GM12873 (cell line): ENCODE measurements around the gene ST3GAL4.

Experiments
- CTCF ChIP-seq: IDR thresholded peaks from 2 replicates; pipeline ENCODE4 v1.5.1; 2012; ENCODE audit warnings: low read depth, mild to moderate bottlenecking, moderate library complexity, low read length, control low read depth; ENCODE audit not compliant: insufficient read depth; ENCODE audit errors: missing control alignments

The ST3GAL4 gene

DNA sequence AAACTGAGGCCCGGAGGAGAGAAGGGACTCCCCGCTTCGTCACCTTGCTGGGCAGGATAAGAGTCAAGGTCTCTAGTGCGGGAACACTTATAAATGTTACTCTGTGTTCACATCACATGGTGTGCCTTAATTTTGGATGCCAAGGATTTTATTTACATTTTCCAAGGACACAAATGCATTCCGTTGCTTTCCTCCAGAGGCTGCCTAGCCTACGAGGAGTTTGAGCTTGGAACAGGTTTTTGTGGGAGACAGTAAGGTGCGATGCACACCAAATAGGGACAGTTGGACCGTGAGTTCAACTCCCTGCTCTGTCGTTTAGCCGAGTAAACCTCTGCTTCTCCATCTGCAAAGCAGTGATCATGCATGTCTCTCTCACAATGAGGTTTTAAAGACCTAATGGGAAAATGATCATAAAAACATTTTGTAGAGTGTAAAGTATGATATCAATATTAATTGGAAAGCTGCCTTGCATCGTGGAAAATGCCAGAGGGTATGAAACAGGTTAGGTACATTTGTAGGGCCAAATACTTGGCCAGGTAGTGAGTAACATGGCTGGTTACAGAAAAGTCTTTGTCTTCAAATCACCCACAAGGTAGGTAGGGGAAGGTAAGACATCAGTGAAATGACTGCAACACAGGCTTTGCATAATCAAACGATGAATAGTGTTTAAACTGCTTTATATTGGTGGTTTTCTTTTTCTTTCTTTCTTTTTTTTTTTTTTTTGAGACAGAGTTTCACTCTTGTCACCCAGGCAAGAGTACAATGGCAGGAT, 61.8 kb downstream of the ST3GAL4 start:
- TF ChIP-seq CTCF: no peak

- TF ChIP-seq CTCF: no peak
These were observed 63.4 kb downstream of the ST3GAL4 start for GRCh38 chr11:126418887-126419286.

DNA sequence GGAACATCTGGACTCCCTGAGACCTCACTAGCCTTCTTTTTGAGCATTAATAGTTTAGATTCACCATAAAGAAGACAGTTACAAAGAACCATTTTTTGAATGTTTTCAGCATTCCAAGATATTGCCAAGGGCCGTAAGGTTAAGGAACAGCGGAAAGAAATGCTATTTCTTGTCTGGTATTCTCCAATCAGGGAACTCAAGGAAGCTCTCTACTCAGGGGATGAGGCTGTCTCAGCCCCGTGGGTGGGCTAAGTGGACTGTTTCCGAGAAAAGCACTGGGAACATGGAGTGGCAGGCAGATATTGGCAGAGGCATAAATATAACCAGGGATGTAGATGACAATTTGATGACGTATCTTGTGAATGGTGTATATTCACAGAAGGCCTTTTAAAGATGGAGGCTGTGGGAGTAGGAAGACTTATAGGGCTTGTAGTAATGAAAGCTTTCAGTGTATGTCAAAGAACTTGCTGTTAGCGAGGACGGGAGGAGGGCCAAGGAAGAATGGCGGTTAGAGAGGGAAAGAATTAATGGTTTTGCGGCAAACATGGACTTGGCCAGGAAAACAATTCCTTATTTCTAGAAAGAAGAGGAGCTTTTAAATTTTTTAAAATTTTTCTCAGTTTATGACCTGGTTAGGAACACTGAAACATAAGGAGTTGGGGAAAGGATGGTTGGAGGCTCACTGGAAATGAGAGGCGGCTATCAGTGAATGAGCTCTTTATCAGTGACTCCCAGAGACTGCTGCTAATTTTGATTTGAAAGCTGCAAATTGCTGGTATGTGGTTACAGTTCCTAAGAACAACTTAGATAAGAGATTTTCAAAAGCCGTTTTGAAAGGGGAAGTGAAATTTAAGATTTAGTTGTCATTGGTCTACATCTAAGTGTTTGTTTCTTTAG, 64.6 kb downstream of the ST3GAL4 start:
- no peak for TF ChIP-seq CTCF

DNA sequence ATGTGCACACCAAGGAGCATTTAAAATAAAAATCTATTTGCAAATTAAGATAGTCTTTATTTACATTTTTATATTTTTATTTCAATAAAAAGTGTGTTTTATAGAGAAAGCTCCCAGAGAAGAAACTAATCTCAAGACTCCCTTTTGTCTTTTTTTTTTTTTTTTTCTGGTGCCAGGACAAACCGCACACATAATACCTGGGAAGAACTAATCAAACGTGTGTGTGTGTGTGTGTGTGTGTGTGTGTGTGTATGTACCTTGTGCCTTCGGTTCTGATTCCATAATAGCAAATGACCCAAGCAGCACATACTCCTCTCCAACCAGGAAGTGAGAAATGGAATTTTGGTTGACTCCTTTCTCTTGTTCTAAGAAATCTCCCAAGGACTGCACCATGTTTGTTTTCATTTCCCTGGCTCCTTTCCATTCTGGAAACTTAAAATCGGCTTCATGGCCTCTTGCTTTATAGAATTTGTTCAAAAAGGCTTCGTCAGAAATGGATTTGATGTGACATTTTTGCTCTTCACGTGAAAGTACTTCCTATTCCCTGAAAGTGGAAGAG, 65.3 kb downstream of the ST3GAL4 start:
- no peak for TF ChIP-seq CTCF

DNA sequence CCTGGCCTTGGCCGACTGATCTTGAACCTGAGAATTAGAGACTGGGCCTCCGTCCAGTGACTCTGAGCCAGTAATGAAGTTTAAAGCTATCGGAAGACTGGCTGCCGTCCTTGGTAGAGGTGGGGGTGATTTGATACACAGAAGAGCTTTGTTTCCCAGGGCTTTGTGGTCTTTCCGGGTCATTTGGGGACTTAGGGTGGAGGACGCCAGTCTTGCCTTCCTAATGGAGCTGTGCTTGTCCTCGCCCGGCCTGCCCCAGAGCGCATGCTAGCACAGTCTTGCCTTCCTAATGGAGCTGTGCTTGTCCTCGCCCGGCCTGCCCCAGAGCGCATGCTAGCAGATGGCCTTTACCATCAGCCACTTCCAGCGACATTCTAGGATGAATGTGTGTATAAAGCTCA, 65.8 kb downstream of the ST3GAL4 start:
- TF ChIP-seq CTCF: no peak

- no peak for TF ChIP-seq CTCF
These were observed 67.0 kb downstream of the ST3GAL4 start for GRCh38 chr11:126422446-126422845.

- no peak for TF ChIP-seq CTCF
These were observed 67.7 kb downstream of the ST3GAL4 start for GRCh38 chr11:126423154-126423553.
